ENCODE results near the gene MARK1. TPM values are rescaled to one million over a fixed set of nuclear protein-coding genes. Genes with fewer than 3 reads are reported as not detected.

MARK1 gene
- total RNA-seq, 1 donor from 2014 or later, result 12.5 TPM

DNA sequence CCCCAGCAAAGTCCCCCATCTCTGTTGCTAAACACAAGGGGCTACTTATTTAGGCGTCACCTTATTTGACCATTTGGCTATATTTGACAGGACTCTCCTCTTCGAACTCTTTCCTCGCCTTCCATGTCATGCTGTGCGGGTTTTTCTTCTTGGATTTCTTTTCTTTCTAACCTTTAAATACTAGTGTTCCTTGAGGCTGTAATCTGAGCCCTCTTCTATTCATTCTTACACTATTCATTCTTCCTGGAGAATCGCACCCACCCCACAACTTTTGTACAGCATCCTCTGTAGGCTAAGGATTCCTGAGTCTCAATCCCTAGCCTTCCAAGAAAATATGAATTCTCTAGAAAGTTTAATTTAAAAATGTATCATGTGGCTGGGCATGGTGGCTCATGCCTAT is 100.5 kb downstream of the MARK1 start:
- Mint-ChIP-seq H3K27ac (ENCODE audit: unreplicated experiment) (no peak overlapping the region), H3K9me3 (ENCODE audit: unreplicated experiment) (no peaks in the 10 kb centered on the region), H3K36me3 (ENCODE audit: low read depth, unreplicated experiment) (peaks cover 9% of the 10 kb centered on the region), H3K4me3 (ENCODE audit: unreplicated experiment) (no peak overlapping the region), H3K27me3 (ENCODE audit: unreplicated experiment) (peaks cover 3% of the 10 kb centered on the region), H3K4me1 (ENCODE audit: unreplicated experiment) (no peaks in the 10 kb centered on the region)
- no peak for DNase-seq (ENCODE audit: low spot score)
- TF ChIP-seq, protein P1, sequence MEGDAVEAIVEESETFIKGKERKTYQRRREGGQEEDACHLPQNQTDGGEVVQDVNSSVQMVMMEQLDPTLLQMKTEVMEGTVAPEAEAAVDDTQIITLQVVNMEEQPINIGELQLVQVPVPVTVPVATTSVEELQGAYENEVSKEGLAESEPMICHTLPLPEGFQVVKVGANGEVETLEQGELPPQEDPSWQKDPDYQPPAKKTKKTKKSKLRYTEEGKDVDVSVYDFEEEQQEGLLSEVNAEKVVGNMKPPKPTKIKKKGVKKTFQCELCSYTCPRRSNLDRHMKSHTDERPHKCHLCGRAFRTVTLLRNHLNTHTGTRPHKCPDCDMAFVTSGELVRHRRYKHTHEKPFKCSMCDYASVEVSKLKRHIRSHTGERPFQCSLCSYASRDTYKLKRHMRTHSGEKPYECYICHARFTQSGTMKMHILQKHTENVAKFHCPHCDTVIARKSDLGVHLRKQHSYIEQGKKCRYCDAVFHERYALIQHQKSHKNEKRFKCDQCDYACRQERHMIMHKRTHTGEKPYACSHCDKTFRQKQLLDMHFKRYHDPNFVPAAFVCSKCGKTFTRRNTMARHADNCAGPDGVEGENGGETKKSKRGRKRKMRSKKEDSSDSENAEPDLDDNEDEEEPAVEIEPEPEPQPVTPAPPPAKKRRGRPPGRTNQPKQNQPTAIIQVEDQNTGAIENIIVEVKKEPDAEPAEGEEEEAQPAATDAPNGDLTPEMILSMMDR (IDR thresholded peaks at IDR 0.05; ENCODE audit: unreplicated experiment), result no peak

DNA sequence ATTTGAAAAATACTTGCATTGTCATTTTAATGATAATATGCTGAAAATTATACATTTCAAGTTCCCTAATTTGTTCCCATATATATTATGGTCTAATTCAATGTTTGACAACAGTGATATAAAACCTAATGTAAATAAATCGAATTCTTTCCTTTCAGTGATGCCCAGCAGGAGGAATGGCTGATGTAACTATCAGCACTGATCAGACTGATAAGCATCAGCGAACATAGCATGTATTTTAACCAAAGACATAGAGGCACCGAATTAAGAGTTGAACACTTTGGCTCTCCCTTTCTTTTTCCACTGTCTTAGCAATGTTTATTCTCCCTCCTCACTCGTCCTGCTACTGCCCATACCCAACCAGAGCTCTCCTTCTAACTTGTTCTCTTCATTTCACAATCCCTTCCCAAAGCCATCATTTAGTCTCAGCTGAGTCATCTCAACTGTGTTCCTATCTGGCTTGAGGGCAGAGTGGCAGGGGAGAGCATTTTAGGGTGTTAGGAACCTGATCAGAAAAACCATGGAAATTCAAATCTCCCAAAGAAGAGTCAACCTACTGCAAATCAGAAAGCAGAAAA is 103.4 kb downstream of the MARK1 start:
- Mint-ChIP-seq H3K4me3 (ENCODE audit: unreplicated experiment) (no peak overlapping the region), H3K36me3 (ENCODE audit: low read depth, unreplicated experiment) (peaks cover 9% of the 10 kb centered on the region), H3K27ac (ENCODE audit: unreplicated experiment) (no peak overlapping the region), H3K4me1 (ENCODE audit: unreplicated experiment) (no peaks in the 10 kb centered on the region), H3K9me3 (ENCODE audit: unreplicated experiment) (no peaks in the 10 kb centered on the region), H3K27me3 (ENCODE audit: unreplicated experiment) (peaks cover 3% of the 10 kb centered on the region)
- DNase-seq (ENCODE audit: low spot score), result no peak
- TF ChIP-seq, protein P1 (IDR thresholded peaks at IDR 0.05; ENCODE audit: unreplicated experiment), result no peak

DNA sequence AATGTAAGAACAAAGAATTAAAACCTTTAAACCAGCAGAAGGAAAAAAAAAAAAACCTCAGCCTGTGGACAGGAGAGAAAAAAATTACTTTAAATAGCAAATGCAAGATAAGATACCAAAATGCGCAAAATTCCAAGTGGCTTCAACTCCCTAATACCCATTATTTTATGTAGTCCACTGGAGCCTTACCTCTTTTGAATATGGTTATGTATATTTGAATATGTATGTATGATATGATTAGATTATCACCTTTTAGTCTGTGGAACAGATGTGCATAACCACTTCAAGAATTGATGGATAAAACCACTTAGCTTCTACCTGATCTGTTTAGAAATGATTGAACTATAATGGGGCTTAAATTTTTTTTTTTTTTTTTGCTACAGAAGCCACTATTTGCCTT is 109.8 kb downstream of the MARK1 start:
- no peaks in the 10 kb centered on the region for H3K9me3 Mint-ChIP-seq (ENCODE audit: unreplicated experiment)
- no peak overlapping the region for H3K27ac Mint-ChIP-seq (ENCODE audit: unreplicated experiment)

DNA sequence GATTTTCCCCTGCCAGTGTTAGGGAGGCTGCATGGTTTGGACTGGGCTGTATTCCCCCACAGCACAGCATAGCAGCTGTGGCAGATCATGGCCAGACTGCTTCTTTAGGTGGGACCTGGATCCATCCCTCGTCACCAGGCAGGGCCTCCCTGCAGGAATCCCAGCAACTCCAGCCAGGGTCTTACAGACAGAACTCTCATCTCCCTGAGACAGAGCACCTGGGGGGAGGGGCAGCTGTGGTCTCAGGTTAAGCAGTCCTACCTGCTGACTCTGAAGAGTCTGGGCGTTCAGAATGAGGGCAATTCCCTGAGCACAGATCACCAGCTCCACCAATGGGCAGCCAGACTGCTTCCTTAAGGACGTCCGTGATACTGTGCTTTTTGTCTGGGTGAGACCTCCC is 114.3 kb downstream of the MARK1 start:
- Mint-ChIP-seq H3K4me1 (ENCODE audit: unreplicated experiment) (no peaks in the 10 kb centered on the region), H3K4me3 (ENCODE audit: unreplicated experiment) (no peak overlapping the region), H3K27ac (ENCODE audit: unreplicated experiment) (no peak overlapping the region), H3K9me3 (ENCODE audit: unreplicated experiment) (no peaks in the 10 kb centered on the region), H3K36me3 (ENCODE audit: low read depth, unreplicated experiment) (peaks cover 18% of the 10 kb centered on the region), H3K27me3 (ENCODE audit: unreplicated experiment) (no peaks in the 10 kb centered on the region)
- TF ChIP-seq, protein P1 (IDR thresholded peaks at IDR 0.05; ENCODE audit: unreplicated experiment), result no peak
- no peak for DNase-seq (ENCODE audit: low spot score)

More for the DNA sequence above, 109.8 kb downstream of the MARK1 start:
- no peak overlapping the region for H3K4me3 Mint-ChIP-seq (ENCODE audit: unreplicated experiment)
- DNase-seq (ENCODE audit: low spot score), result no peak
- H3K4me1 Mint-ChIP-seq (ENCODE audit: unreplicated experiment), result no peaks in the 10 kb centered on the region
- H3K27me3 Mint-ChIP-seq (ENCODE audit: unreplicated experiment), result no peaks in the 10 kb centered on the region
- peaks cover 8% of the 10 kb centered on the region for H3K36me3 Mint-ChIP-seq (ENCODE audit: low read depth, unreplicated experiment)
- TF ChIP-seq, protein P1 (IDR thresholded peaks at IDR 0.05; ENCODE audit: unreplicated experiment), result no peak

DNA sequence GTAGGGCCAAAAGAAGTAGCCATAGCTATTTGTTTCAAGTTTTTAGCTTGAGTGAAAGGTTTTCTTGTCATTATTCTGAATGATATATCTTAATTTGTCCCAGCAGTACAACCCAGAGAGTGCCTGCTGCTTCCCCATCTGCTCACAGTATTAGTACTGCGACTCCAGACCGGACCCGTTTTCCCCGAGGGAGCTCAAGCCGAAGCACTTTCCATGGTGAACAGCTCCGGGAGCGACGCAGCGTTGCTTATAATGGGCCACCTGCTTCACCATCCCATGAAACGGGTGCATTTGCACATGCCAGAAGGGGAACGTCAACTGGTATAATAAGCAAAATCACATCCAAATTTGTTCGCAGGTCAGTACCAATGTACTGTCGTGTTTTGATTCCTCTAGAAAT is 125.1 kb downstream of the MARK1 start:
- no peak for DNase-seq (ENCODE audit: low spot score)
- Mint-ChIP-seq H3K27ac (ENCODE audit: unreplicated experiment) (no peak overlapping the region), H3K27me3 (ENCODE audit: unreplicated experiment) (no peaks in the 10 kb centered on the region), H3K4me1 (ENCODE audit: unreplicated experiment) (no peaks in the 10 kb centered on the region), H3K9me3 (ENCODE audit: unreplicated experiment) (no peaks in the 10 kb centered on the region), H3K4me3 (ENCODE audit: unreplicated experiment) (no peak overlapping the region), H3K36me3 (ENCODE audit: low read depth, unreplicated experiment) (peaks cover 13% of the 10 kb centered on the region)
- TF ChIP-seq, protein P1 (IDR thresholded peaks at IDR 0.05; ENCODE audit: unreplicated experiment), result no peak
